Astrocyte (in vitro differentiated cells and primary cell): ENCODE measurements around the gene NACC1. TPM values are rescaled to one million over a fixed set of nuclear protein-coding genes. Genes with fewer than 3 reads are reported as not detected.

Experiments
- DNase-seq: peaks from one replicate; pipeline ENCODE4 v3.0.0-alpha.2; 2010; ENCODE audit warnings: low read depth
- FAIRE-seq: peaks from 2 replicates; lab custom pipeline; 2011; peaks lifted over from hg19 to GRCh38; lab: Jason Lieb, UNC
- H2AFZ ChIP-seq: 2 replicates; pipeline ENCODE4 v1.6.0; 2012; ENCODE audit warnings: low read depth, low read length, inconsistent platforms
- H3K27ac ChIP-seq: 2 replicates; pipeline ENCODE4 v1.5.1; 2011; ENCODE audit warnings: low read depth, low read length, inconsistent platforms
- H3K27me3 ChIP-seq: 2 replicates; pipeline ENCODE4 v1.6.0; 2011; ENCODE audit warnings: low read length, inconsistent platforms; ENCODE audit not compliant: insufficient read depth
- H3K36me3 ChIP-seq: 2 replicates; pipeline ENCODE4 v1.5.1; 2011; ENCODE audit warnings: low read length, inconsistent platforms; ENCODE audit not compliant: insufficient read depth
- H3K4me1 ChIP-seq: 2 replicates; pipeline ENCODE4 v1.5.1; 2011; ENCODE audit warnings: low read length, inconsistent platforms; ENCODE audit not compliant: insufficient read depth
- H3K4me2 ChIP-seq: 2 replicates; pipeline ENCODE4 v1.6.0; 2012; ENCODE audit warnings: low read length, inconsistent platforms
- H3K4me3 ChIP-seq: 2 replicates; pipeline ENCODE4 v1.5.1; 2011; ENCODE audit warnings: low read depth, mild to moderate bottlenecking, low read length, inconsistent platforms; ENCODE audit not compliant: insufficient read depth
- H3K79me2 ChIP-seq: 2 replicates; pipeline ENCODE4 v1.6.0; 2012; ENCODE audit warnings: mild to moderate bottlenecking, low read length, inconsistent platforms; ENCODE audit not compliant: insufficient read depth
- H3K9ac ChIP-seq: 2 replicates; pipeline ENCODE4 v1.6.0; 2012; ENCODE audit warnings: mild to moderate bottlenecking, low read length, inconsistent platforms
- H3K9me3 ChIP-seq: 2 replicates; pipeline ENCODE4 v1.5.1; 2012; ENCODE audit warnings: low read depth, mild to moderate bottlenecking, low read length, inconsistent platforms; ENCODE audit not compliant: insufficient read depth
- H4K20me1 ChIP-seq: 2 replicates; pipeline ENCODE4 v1.6.0; 2012; ENCODE audit warnings: low read length, inconsistent platforms; ENCODE audit not compliant: insufficient read depth
- H3K27ac Mint-ChIP-seq: one replicate; pipeline ENCODE4 v1.8.0; 2021; ENCODE audit warnings: mild to moderate bottlenecking, mixed read lengths; ENCODE audit not compliant: unreplicated experiment
- H3K27me3 Mint-ChIP-seq: one replicate; pipeline ENCODE4 v1.8.0; 2021; ENCODE audit warnings: low read depth, mixed read lengths; ENCODE audit not compliant: unreplicated experiment
- H3K36me3 Mint-ChIP-seq: one replicate; pipeline ENCODE4 v1.8.0; 2021; ENCODE audit warnings: low read depth, mixed read lengths; ENCODE audit not compliant: unreplicated experiment
- H3K4me1 Mint-ChIP-seq: one replicate; pipeline ENCODE4 v1.8.0; 2021; ENCODE audit warnings: low read depth, mixed read lengths; ENCODE audit not compliant: unreplicated experiment
- H3K4me3 Mint-ChIP-seq: one replicate; pipeline ENCODE4 v1.8.0; 2021; ENCODE audit warnings: mild to moderate bottlenecking, moderate library complexity, mixed read lengths; ENCODE audit not compliant: unreplicated experiment
- H3K9me3 Mint-ChIP-seq: one replicate; pipeline ENCODE4 v1.8.0; 2021; ENCODE audit warnings: mild to moderate bottlenecking, mixed read lengths; ENCODE audit not compliant: unreplicated experiment
- CTCF ChIP-seq: IDR thresholded peaks from 2 replicates; pipeline ENCODE4 v1.5.1; 2011; ENCODE audit warnings: low read depth, mild to moderate bottlenecking, inconsistent platforms, low read length, moderate library complexity; ENCODE audit not compliant: insufficient read depth
- EZH2 ChIP-seq: IDR thresholded peaks from 2 replicates; pipeline ENCODE4 v1.6.1; 2012; ENCODE audit warnings: mild to moderate bottlenecking, low read length, inconsistent platforms; ENCODE audit not compliant: insufficient read depth
- total RNA-seq: library from RNA; stranded (reverse); gene quantifications from 2 replicates; pipeline ENCODE4 v1.2.1, GENCODE V29; 2021

Gene NACC1
- total RNA-seq, 1 donor from 2014 or later, result 104 TPM

GRCh38 chr19:13115936-13116281, 2.2 kb upstream of the NACC1 start:
- Mint-ChIP-seq H3K27me3 (no peaks in the 10 kb centered on the region), H3K36me3 (no peaks in the 10 kb centered on the region), H3K27ac (peak overlapping the region; percentile 98), H3K9me3 (no peaks in the 10 kb centered on the region), H3K4me1 (peaks cover 25% of the 10 kb centered on the region), H3K4me3 (peak overlapping the region; percentile 98)
- Histone ChIP-seq H3K79me2 (peaks cover 52% of the 10 kb centered on the region), H3K9ac (peak overlapping the region; percentile 94), H4K20me1 (peaks cover 22% of the 10 kb centered on the region), H3K36me3 (peaks cover 6% of the 10 kb centered on the region), H3K27me3 (no peaks in the 10 kb centered on the region), H3K4me2 (peak overlapping the region; percentile 98), H2AFZ (peak overlapping the region; percentile 83), H3K4me1 (peaks cover 40% of the 10 kb centered on the region), H3K9me3 (no peaks in the 10 kb centered on the region), H3K4me3 (peak overlapping the region; percentile 94), H3K27ac (peak overlapping the region; percentile 77)
- no peak for FAIRE-seq
- no peak for DNase-seq
- no peak for TF ChIP-seq CTCF
- TF ChIP-seq EZH2, result no peak

- Histone ChIP-seq H3K27me3 (no peaks in the 10 kb centered on the region), H3K4me1 (peaks cover 46% of the 10 kb centered on the region), H3K4me2 (peak within 1 kb of the TSS; percentile 98), H3K27ac (peak within 1 kb of the TSS; percentile 77), H3K36me3 (peaks cover 6% of the 10 kb centered on the region), H2AFZ (peak within 1 kb of the TSS; percentile 83), H3K79me2 (peaks cover 58% of the 10 kb centered on the region), H4K20me1 (peaks cover 28% of the 10 kb centered on the region), H3K4me3 (peak within 1 kb of the TSS; percentile 94), H3K9me3 (no peaks in the 10 kb centered on the region), H3K9ac (peak within 1 kb of the TSS; percentile 94)
- no peak for FAIRE-seq
- Mint-ChIP-seq H3K27me3 (no peaks in the 10 kb centered on the region), H3K27ac (peak within 1 kb of the TSS; percentile 98), H3K4me3 (peak within 1 kb of the TSS; percentile 98), H3K9me3 (no peaks in the 10 kb centered on the region), H3K4me1 (peaks cover 31% of the 10 kb centered on the region), H3K36me3 (no peaks in the 10 kb centered on the region)
- TF ChIP-seq CTCF, result no peak
- TF ChIP-seq EZH2, result no peak
- DNase-seq, result peak; percentile 92
Measured at GRCh38 chr19:13116282-13117175, 1.5 kb upstream of the NACC1 start, which contains the start of gene TRMT1. Gene TRMT1 (minus strand): TSS chr19:13116740. CDS start chr19:13116399, 341 bp downstream.
